ENCODE results near the gene PPP2R1B. TPM values are rescaled to one million over a fixed set of nuclear protein-coding genes. Genes with fewer than 3 reads are reported as not detected.
"Not testable (repeated sequence)": the region's sequence is repeated elsewhere in the genome, so short reads cannot be mapped to it uniquely, and the experiment has no call there.

PPP2R1B gene
- 11.4 TPM for polyA plus RNA-seq (ENCODE audit: insufficient read length)

DNA sequence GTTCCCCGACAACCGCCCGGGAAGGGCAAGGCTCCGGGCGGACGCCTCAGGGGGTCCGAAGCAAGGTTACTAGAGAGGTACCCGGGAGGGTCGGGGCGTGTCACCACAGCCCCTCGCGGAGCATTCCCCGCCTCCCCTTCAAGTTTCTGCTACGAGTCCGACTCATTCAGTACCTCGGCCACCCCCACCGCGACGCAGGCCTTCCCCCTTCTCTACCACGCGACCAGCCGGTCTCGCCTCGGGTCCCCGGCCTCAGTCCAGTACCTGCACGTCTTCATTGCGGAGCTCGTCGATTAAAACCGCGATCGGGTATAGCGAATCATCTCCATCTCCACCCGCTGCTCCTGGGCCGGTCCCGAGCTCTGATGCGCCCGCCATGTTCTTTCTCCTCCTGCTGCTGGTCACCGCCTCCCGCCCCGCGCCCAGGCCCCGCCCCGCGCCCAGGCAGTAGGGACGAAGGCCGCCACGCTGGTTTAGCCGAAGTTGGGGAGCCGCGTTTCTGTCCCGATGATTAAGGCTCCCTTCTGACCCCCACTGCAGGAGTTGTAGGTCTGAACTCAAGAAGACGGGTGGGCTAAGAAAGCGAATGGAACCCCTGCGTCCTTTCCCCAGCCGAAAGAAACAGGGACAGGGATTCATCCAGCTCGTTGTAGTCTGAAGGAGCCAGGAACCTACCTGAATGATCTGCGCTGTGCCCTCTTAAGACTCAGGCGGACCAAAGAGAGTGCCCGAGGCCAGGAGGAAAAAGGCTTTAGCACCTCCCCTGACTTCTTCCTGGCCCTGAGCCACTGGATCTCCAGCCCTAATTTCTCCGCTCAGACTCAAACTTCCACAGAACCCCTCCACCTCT is at the start of gene PPP2R1B:
TSS of gene PPP2R1B (minus strand) at position 406 of the 850 bp plus-strand sequence. CDS start at position 378, 28 bp downstream.
- peak; percentile 80 for DNase-seq

DNA sequence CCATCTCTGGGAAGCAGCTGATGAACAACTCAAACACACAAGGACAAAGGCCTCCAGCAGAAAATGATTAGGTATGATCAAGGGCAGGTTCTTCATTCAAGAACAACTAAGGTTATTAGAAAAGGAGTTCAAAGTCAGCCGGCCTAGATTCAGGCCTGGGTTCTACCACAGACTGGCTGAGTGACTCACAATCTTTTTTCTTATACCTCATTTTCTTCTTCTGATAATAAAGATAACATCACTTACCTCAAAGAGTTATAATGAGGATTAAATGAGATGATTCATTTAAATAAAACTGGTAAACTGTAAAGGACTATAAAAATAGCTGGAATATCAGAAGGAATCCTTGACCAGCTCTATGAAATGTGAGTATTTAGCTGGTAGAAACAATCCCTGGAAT is 49.3 kb upstream of the PPP2R1B start:
- no peak for DNase-seq

DNA sequence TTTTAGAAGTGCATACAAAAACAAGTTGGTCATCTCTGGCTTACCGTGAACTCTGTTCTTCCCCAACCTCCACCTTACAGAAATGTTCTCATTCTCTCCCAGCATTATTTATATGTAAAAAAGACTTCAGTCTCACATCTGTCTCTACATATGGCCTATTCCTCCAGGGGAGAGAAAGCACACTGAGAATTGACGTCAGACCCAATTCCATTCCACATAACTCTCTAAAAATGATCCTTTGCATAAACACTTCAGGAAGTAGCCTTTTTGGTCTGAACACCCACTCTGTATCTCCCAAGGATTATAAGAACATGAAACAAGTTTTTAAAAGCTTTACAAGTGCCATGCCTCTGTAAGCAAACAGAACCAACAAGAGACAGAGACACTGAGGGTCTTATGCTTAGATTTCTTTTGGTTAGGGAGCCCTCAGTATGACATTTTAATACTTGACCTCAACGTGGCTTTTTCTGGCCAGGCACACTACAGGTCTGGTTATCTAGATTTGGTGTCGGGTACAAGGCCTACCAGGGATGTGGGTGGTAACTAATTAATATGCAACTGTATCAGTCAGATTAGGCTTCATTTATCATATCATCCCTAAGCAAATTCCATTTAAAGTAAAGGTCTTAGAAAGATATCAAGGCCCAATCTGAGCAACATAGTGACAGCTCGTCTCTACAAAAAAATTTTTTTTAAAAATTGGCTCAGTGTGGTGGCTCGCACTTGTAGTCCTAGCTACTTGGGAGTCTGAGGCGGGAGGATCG is 48.5 kb upstream of the PPP2R1B start:
- peak; percentile 10 for DNase-seq

DNA sequence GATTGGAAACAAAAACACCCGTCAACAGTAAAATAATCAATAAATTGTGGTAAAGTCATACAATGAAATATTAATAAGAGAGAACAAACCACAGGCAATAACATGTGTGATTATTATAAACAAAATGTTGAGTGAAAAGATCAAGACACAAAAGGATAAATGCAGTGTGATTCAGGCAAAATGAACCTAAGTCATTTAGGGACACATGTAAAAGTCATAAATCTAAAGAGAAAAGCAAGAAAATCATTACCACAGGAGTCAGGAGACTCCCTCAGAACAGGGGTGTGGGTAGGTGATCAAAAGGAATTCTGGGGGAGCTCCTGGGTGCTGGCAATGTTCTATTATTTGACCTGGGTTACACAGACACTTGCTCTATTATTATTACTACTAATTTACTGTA is 47.9 kb upstream of the PPP2R1B start:
- no peak for DNase-seq

DNA sequence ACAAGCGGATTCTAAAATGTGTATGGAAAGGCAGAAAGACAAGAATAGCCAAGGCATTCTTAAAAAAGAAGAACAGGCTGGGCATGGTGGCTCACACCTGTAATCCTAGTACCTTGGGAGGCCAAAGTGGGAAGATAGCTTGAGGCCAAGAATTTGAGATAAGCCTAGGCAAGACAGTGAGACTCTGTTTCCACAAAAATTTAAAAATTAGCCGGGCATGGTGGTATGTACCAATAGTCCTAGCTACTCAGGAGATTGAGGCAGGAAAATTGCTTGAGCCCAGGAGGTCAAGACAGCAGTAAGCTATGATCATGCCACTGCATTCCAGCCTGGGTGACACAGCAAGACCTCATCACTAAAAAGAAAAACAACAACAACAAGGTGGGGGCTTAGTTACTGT is 46.0 kb upstream of the PPP2R1B start:
- DNase-seq, result no peak

DNA sequence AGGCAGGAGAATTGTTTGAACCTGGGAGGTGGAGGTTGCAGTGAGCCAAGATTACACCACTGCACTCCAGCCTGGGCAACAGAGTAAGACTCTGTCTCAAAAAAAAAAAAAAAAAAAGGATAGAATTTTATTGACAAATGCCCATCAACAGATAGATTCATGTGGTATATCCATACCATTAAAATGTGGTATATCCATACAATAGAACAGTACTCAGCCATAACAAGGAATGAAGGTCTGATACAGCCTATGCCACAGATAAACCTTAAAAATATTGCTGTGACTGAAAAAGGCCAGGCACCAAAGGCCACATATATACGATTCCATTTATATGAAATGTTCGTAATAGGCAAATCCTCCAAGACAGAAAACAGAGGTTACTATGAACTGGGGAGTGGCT is 45.3 kb upstream of the PPP2R1B start:
- DNase-seq, result no peak

DNA sequence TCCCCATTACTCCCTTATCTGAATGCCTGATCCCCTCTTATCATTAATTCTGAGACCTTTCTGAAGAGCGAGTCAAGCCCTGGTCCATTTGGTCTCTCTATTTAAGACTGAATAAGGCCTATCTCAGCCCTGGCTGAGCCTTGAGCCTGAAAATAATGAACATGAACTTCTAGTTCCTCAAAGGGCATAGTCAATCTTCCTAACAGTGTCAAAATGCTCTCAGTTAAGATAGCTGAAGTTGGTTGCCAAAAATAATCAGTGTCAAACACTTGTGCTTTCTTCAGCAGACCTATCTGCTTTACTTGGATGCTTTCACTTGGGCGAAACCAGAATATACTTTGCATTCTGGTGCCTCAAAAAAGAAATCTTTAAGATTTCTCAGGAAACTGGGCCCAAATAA is 42.6 kb upstream of the PPP2R1B start:
- DNase-seq, result no peak

DNA sequence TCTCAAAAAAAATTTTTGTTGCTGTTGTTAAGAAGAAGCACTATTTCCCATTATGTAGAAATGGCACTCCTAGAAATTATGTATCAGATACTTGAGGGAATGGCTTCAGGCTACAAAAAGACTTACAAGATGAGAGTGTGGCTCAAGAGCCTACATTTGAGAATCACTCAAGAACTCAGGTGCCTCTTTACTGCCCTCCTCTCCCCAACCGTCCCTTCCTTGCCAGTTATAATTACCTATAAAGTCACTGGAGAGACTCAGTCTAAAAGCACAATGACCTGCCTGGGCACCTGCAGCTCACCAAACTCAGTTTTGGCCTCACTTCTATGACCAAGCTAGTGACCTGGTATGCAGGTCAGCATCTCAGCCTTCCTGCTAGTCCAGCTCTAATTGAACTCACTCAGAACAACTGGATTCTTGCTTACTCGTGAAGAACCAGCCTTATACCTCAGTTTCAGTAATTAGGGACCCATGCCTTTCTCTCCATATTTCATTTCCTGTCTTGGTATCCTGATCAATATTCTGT is 41.9 kb upstream of the PPP2R1B start:
- no peak for DNase-seq

DNA sequence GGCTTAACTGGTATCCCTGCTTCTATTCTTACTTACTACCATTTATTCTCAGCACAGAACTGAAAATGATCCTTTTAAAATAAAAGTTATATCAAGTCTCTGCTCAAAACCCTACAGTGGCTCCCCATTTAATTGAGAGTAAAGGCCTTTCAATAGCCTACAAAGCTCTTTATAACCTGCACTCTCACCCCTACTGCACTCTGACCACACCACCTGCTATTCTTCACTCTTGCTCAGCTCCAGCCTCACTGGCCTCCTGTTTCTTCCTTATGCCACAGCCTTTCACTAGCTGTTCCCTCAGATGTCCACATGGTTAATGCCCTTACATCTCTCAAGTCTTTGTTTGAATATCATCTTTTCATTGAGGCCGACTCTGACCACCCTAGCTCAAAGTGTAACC is 40.9 kb upstream of the PPP2R1B start:
- DNase-seq, result no peak

DNA sequence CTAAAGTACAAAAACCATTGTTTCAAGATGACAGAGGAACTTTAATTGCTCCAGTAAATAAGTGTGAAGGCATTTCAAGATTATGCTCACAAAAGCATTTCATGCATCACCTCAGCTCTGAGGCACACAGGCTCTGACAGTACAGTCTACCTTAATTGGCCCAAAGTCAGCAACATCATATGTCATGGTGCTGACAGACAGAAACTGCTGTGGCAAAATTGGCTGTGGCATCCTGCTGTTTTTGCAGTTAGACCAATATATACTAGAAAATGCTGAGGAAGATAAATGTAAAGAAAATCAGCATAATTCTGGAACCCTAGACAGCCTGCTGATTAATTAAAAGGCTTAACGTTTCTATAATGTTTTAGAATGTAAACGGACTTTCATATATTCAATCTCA is 34.9 kb upstream of the PPP2R1B start:
- DNase-seq, result no peak

DNA sequence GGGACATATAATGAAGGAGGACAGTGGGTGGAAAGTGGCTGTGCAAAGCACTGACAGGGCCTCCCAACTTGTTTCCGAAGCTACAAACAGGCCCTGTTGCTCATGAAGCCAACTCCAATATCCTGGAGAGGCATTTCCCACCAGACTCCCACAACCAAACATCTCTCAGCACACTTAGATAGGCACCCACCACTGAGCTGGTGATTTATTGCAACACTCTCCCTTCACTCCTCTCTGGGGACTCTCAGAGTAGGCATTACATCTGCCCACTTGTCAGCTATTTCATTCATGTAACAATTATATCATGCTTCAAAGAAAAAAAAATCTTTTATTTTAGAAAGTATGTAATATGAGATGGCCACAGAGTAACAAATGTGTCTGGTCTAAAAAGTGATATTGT is 32.1 kb upstream of the PPP2R1B start:
- no peak for DNase-seq

DNA sequence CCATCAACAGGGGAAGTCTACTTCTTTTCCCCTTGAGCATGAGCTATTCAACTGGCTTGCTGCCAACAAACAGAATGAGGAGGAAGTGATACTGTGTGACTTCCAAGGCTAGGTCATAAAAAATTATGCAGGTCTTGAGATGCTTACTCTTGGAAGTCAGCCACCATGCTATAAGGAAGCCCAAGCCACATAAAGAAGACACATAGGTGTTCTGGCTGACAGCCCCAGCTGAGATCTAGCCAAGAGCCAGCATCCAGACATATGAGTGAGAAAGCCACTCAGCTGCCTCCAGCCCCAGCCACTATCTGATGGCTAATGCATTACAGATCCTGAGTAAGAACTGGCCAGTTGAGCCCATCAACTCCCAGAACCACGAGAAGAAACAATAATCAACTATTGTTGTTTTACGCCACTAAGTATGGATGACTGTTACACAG is 31.0 kb upstream of the PPP2R1B start:
- no peak for DNase-seq

DNA sequence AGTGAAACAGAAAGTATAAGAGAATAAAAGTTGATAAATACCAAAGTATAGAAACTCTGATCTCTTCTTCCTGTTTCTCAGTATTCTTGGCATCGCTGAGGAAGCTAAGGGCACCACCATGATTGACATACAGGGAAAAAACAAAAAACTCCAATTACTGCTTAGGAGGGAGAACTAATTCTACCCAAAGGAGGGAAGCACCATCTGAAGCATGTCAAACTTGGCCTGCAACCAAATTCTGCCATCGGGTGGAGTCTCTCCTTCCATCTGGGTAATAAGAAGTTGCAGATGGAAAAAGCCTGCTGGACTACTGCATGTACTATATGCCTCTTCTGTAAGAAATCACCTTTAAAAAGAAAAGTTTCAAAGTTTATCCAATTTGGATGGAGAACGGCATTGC is 30.5 kb upstream of the PPP2R1B start:
- no peak for DNase-seq

DNA sequence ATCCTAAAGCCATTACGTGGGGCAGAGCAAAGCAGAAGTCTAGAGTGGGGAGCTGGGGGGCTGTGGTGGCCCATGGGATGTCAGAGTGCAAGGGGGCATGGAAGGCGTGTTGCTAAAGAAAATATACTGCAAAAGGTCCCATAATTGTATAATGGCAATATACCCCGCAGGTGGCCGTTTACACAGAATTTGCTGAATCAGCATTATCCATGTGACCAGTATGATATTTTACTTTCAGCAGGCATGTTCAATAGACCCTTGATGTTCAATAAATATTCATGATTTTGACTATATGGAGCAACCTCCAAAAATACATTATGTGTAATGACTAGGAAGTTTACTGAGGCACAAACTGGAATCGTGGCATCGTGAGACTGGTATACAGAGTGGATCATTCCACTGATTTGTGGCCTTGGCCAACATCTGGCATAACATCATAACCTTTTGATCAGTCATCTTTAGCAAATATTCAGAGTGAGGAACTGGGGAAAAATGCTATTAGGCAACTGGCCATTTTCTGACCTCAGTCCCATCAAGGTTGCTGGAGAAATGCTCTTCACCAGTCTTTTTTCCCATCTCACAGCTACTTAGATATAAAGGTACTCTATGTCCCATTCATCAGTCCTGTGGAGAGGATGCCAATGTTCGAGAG is 29.3 kb upstream of the PPP2R1B start:
- no peak for DNase-seq

DNA sequence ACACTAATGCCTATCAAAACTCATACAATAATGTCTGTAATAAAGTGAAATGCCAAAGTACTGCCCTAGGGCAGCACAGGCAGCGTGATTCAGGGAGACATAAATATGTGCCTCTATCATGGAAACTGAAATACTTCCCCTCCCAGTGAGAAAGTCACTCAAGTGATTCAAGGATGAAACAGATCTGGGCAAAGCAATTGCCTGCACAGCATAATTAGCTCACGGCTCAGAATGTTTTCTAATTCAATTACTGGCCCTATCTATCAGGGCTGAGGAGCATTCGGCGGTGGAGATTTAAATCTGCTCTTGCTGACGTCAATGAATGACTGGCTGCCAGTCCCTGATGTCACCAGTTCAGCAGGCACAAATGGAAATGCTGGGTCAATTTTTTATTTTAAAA is 27.7 kb upstream of the PPP2R1B start:
- no peak for DNase-seq

DNA sequence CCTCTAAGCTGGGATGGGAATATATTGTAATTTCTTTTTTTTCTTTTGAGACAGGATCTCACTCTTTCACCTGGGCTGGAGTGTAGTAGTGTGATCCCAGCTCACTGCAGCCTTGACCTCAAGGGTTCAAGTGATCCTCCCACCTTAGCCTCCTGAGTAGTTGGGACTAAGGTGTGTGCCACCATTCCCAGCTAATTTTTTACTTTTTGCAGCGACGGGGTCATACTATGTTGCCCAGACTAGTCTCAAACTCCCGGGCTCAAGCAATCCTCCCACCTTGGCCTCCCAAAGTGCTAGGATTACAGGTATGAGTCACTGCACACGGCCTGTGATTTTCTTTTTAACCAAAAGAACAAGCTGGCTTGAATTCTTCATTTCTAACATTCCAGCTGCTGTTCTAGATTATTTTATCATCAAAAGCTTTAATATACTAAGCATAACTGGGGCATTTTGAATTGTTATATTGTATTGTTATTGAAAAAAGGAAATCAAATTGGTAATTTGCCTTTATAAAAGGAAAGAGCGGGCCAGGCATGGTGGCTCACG is 26.8 kb upstream of the PPP2R1B start:
- no peak for DNase-seq

DNA sequence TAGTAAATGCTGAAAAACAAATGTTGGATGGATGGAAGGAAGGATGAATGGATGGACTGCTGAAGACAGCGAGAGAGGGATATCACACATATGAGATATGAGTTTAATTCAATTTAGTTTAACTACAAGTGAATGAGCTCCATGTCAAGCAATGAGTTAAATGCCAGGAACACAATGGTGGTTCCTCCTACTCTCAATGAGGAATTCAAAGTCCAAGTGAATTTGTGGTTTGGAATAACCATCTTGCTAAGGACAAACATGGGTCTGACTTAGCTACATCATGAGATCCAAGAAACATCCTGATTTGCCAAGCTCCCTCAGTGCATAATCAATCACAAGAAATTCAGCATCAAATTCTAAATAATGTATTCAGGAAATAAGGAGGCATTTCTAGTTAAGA is 26.1 kb upstream of the PPP2R1B start:
- DNase-seq, result no peak

DNA sequence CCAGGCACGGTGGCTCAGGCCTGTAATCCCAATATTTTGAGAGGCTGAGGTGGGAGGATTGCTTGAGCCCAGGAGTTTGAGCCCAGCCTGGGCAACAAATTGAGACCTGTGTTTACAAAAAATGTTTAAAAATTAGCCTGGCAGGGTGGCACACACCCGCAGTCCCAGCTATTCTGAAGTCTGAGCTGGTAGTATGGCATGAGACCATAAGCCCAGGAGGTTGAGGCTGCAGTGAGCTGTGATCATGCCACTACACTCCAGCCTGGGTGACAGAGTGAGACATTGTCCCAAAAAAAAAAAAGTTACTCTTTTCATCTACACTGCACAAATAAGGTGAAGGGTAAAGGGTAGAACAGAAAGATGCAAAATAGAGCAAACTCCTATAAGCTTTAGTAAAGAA is 22.3 kb upstream of the PPP2R1B start:
- DNase-seq, result no peak

DNA sequence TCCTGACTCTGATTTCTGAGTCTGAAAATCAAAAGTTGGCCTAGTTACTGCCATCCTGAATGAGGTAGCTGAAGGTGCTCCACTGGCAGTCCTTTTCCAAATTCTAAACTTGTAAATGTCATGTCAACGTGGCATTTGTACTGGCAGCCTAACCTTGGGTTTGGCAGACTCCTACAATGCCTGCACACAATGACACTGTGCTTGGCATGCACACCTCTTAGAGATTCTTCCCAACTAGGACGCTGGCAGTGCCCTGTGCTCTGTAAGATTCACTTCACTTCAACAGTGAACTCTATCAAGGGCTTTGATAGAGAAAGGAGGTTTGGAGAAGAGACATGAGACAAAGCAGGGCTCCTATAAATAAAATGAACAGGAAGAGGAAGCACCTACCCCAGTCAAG is 21.9 kb upstream of the PPP2R1B start:
- no peak for DNase-seq

DNA sequence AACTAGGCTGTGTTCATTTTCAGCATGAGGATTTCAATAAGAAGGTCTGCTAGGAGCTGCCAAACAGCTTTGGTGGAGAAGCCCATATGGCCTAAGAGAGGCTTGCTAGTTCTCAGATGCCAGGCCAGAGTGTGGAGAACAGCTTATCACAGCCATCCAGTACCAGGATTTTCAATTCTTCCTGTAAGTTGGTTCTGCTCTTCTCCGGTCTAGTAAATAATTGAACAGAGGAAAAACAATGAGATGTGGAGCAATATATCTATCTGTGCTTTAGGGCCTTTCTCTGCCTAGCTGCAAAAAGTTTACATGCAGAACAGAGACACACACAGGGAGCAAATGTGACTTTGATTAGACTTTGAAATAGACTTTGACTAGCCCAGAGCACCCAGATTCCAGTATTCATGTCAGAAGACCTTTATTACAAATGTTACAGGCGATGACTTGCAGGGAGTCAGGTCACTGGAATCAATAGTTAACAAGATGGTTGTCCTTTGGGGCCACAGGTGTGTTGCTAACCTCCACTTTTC is 19.8 kb upstream of the PPP2R1B start:
- no peak for DNase-seq

DNA sequence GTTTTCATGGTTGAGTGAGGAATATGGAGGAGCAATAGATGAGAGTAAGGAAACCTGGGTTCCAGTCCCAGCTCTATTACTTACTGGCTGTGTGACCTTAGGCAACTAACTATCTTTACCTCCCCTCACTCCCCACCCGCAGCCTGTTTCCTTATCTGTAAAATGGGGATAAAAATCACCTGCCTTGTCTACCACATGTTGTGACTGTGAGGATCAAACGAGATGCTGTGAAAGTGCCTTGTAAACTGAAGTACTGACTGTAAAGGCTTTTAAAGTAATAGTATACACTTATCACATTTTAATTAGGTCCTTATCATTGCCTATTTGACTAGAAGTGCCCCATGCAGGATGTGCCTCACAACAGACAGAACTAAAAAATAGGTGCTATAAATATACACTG is 18.9 kb upstream of the PPP2R1B start:
- DNase-seq, result no peak

DNA sequence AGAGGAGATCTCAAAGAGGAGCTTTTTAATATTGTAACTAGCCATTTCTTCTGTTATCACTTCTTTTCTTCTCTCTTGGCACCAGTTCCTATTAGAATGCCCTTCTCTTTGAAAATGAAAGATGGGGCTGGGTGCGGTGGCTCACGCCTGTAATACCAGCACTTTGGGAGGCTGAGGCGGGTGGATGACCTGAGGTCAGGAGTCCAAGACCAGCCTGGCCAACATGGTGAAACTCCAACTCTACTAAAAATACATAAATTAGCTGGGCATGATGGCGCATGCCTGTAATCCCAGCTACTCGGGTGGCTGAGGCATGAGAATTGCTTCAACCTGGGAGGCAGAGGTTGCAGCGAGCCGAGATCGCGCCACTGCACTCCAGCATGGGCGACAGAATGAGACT is 18.1 kb upstream of the PPP2R1B start:
- not testable (repeated sequence) for DNase-seq
